ENCODE data around the gene BMP8B. TPM values are rescaled to one million over a fixed set of nuclear protein-coding genes. Genes with fewer than 3 reads are reported as not detected.

BMP8B gene
- polyA plus RNA-seq, 1 of the 3 experiments (the other 2 are of a cell fraction): 0.07 TPM

DNA sequence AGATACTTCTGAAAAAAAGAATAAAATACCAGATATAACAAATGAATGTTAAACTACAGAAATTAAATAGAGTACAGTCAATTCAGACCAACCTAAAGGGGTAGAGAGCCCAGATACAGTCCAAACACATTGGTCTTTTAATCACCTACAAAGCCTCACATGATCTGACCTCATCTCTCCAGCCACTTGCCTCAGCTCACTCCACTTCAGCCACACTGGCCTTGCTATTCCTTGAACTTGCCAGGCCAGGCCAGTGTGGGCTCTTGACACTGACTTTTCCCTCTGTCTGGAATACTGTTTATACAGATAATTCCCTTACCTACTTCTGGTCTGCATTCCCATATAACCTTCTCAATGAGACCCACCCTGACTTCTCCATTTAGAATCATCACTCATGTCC lies 67.0 kb downstream of the BMP8B start:
- Histone ChIP-seq H3K36me3 (replicated peaks in 1 of 2; ENCODE audit: control insufficient read depth in 1 of 2, insufficient read depth in 2 of 2, low read length in 1 of 2) (no peaks in the 10 kb centered on the region), H3K9me3 (no peaks in the 10 kb centered on the region), H4K20me1 (ENCODE audit: insufficient read depth) (no peaks in the 10 kb centered on the region), H2AFZ (ENCODE audit: low read depth) (no peak overlapping the region), H3K4me3 (ENCODE audit: low read depth in 2 of 2, low read length in 1 of 2) (no peak overlapping the region), H3K9ac (no peak overlapping the region), H3K9me2 (no peaks in the 10 kb centered on the region), H3F3A (replicated peaks; ENCODE audit: insufficient read depth) (no peaks in the 10 kb centered on the region), H3K4me2 (no peak overlapping the region), H3K79me2 (ENCODE audit: insufficient read depth) (no peaks in the 10 kb centered on the region), H3K4me1 (ENCODE audit: control insufficient read depth in 1 of 2, insufficient read depth in 2 of 2, low read depth in 1 of 2, low read length in 1 of 2) (peaks cover 0 to 2% of the 10 kb centered on the region in 2 experiments; a peak in 1 of 4 replicates), H3K27me3 (ENCODE audit: insufficient read depth) (peaks cover 10% of the 10 kb centered on the region; the same call in 1 of the 2 replicates), H3K27ac (ENCODE audit: low read depth in 2 of 2, low read length in 1 of 2) (no peak overlapping the region)
- ChIA-PET CTCF (interaction anchor here (0.8 to 1.4 kb wide), 3 partner anchors 20 to 115 kb away, joined by 3 to 9 read pairs (median 7); no protein-coding TSS in a partner anchor), POLR2A (no interaction called here)
- no peak for DNase-seq
- TF ChIP-seq EZH2phosphoT487 (IDR thresholded peaks at IDR 0.05; ENCODE audit: borderline replicate concordance, low read depth) (no peak), NFIC (IDR thresholded peaks at IDR 0.05; ENCODE audit: borderline replicate concordance) (no peak), SMC3 (IDR thresholded peaks at IDR 0.05; ENCODE audit: low read depth, low read length) (no peak), SIN3A (IDR thresholded peaks at IDR 0.05; ENCODE audit: borderline replicate concordance, low read depth, low read length) (no peak), RFX5 (IDR thresholded peaks at IDR 0.05; ENCODE audit: low read length) (no peak), RCOR1 (IDR thresholded peaks at IDR 0.05; ENCODE audit: low read length) (no peak), NRF1 (IDR thresholded peaks at IDR 0.05; ENCODE audit: low read depth, low read length) (no peak), RXRA (IDR thresholded peaks at IDR 0.05; ENCODE audit: borderline replicate concordance, low read depth) (no peak), RAD21 (IDR thresholded peaks at IDR 0.05; ENCODE audit: low read length) (no peak), TEAD4 (IDR thresholded peaks at IDR 0.05; ENCODE audit: borderline replicate concordance, insufficient read depth) (no peak)
- TF ChIP-seq, protein P1, sequence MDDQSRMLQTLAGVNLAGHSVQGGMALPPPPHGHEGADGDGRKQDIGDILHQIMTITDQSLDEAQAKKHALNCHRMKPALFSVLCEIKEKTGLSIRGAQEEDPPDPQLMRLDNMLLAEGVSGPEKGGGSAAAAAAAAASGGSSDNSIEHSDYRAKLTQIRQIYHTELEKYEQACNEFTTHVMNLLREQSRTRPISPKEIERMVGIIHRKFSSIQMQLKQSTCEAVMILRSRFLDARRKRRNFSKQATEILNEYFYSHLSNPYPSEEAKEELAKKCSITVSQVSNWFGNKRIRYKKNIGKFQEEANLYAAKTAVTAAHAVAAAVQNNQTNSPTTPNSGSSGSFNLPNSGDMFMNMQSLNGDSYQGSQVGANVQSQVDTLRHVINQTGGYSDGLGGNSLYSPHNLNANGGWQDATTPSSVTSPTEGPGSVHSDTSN (IDR thresholded peaks at IDR 0.05): no peak
- TF ChIP-seq, protein P2, sequence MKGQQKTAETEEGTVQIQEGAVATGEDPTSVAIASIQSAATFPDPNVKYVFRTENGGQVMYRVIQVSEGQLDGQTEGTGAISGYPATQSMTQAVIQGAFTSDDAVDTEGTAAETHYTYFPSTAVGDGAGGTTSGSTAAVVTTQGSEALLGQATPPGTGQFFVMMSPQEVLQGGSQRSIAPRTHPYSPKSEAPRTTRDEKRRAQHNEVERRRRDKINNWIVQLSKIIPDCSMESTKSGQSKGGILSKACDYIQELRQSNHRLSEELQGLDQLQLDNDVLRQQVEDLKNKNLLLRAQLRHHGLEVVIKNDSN (IDR thresholded peaks at IDR 0.05; ENCODE audit: borderline replicate concordance, low read depth): no peak
- TF ChIP-seq, protein P3, sequence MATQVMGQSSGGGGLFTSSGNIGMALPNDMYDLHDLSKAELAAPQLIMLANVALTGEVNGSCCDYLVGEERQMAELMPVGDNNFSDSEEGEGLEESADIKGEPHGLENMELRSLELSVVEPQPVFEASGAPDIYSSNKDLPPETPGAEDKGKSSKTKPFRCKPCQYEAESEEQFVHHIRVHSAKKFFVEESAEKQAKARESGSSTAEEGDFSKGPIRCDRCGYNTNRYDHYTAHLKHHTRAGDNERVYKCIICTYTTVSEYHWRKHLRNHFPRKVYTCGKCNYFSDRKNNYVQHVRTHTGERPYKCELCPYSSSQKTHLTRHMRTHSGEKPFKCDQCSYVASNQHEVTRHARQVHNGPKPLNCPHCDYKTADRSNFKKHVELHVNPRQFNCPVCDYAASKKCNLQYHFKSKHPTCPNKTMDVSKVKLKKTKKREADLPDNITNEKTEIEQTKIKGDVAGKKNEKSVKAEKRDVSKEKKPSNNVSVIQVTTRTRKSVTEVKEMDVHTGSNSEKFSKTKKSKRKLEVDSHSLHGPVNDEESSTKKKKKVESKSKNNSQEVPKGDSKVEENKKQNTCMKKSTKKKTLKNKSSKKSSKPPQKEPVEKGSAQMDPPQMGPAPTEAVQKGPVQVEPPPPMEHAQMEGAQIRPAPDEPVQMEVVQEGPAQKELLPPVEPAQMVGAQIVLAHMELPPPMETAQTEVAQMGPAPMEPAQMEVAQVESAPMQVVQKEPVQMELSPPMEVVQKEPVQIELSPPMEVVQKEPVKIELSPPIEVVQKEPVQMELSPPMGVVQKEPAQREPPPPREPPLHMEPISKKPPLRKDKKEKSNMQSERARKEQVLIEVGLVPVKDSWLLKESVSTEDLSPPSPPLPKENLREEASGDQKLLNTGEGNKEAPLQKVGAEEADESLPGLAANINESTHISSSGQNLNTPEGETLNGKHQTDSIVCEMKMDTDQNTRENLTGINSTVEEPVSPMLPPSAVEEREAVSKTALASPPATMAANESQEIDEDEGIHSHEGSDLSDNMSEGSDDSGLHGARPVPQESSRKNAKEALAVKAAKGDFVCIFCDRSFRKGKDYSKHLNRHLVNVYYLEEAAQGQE (IDR thresholded peaks at IDR 0.05; ENCODE audit: low read depth, low read length): no peak
- TF ChIP-seq, protein P4, sequence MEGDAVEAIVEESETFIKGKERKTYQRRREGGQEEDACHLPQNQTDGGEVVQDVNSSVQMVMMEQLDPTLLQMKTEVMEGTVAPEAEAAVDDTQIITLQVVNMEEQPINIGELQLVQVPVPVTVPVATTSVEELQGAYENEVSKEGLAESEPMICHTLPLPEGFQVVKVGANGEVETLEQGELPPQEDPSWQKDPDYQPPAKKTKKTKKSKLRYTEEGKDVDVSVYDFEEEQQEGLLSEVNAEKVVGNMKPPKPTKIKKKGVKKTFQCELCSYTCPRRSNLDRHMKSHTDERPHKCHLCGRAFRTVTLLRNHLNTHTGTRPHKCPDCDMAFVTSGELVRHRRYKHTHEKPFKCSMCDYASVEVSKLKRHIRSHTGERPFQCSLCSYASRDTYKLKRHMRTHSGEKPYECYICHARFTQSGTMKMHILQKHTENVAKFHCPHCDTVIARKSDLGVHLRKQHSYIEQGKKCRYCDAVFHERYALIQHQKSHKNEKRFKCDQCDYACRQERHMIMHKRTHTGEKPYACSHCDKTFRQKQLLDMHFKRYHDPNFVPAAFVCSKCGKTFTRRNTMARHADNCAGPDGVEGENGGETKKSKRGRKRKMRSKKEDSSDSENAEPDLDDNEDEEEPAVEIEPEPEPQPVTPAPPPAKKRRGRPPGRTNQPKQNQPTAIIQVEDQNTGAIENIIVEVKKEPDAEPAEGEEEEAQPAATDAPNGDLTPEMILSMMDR (IDR thresholded peaks at IDR 0.05): no peak
